ENCODE measurements around the gene PRKG1.
A peak's percentile ranks its signal among the peaks of the same experiment; 100 is the strongest.
"Not testable (repeated sequence)": the region's sequence is repeated elsewhere in the genome, so short reads cannot be mapped to it uniquely, and the experiment has no call there.

The PRKG1 gene

GRCh38 chr10:51273574-51273973 lies 199.3 kb downstream of the PRKG1 start:
- no peaks in the 10 kb centered on the region for H3K4me1 ChIP-seq
- no peak overlapping the region for H3K4me3 ChIP-seq
- H3K27me3 ChIP-seq (ENCODE audit: low read depth): no peaks in the 10 kb centered on the region
- no peak for DNase-seq (ENCODE audit: low spot score in 2 of 2)
- no peaks in the 10 kb centered on the region for H3K9me3 ChIP-seq
- in situ Hi-C loops (cut with MboI; ENCODE audit: low sequenced_read_pairs): no loop called here
- no peaks in the 10 kb centered on the region for H3K36me3 ChIP-seq (replicated peaks)

- H3K27me3 ChIP-seq (ENCODE audit: low read depth); H3K36me3 ChIP-seq (replicated peaks); H3K9me3 ChIP-seq; in situ Hi-C loops (cut with MboI; ENCODE audit: low sequenced_read_pairs); DNase-seq (ENCODE audit: low spot score in 2 of 2); H3K4me1 ChIP-seq; H3K4me3 ChIP-seq: not testable (repeated sequence)
Measured at GRCh38 chr10:51276097-51276496, 201.8 kb downstream of the PRKG1 start.

DNA sequence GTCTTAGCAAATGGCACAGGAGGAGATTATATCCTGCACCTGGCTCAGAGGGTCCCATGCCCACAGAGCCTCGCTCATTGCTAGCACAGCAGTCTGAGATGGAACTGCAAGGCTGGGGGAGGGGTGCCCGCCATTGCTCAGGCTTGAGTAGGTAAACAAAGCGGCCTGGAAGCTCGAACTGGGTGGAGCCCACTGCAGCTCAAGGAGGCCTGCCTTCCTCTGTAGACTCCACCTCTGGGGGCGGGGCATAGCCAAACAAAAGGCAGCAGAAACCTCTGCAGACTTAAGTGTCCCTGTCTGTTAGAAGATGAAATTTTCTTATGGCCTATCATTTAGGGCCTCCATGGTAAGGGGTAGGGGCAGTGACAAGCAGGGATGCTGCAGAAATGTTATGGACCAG lies 207.1 kb downstream of the PRKG1 start:
- H3K36me3 ChIP-seq (replicated peaks); in situ Hi-C loops (cut with MboI; ENCODE audit: low sequenced_read_pairs); H3K27me3 ChIP-seq (ENCODE audit: low read depth); H3K9me3 ChIP-seq; H3K4me3 ChIP-seq; H3K4me1 ChIP-seq: not testable (repeated sequence)
- peak in 1 of 2 experiments; percentile 48 for DNase-seq (ENCODE audit: low spot score in 2 of 2)

DNA sequence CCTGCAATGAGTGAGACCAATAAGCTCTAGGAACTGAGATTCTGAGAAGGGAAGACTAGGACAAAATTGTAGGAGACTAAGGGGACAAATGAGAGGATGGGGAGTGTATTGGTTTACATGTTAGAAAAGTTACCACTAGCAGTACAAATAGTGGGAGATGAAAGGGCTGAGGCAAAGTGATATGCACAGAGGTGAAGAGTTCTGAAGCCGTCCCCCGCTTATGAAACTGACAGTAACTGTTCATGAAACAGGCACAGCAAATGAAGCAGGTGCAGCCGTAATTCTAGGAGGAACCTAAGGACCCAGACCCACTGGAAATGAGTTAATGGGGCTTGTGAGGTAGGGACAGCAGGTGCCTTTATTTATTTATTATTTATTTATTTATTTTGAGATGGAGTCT lies 211.3 kb downstream of the PRKG1 start:
- Histone ChIP-seq H3K27me3 (ENCODE audit: low read depth) (no peaks in the 10 kb centered on the region), H3K9me3 (no peaks in the 10 kb centered on the region), H3K4me1 (no peaks in the 10 kb centered on the region), H3K36me3 (replicated peaks) (no peaks in the 10 kb centered on the region), H3K4me3 (no peak overlapping the region)
- in situ Hi-C loops (cut with MboI; ENCODE audit: low sequenced_read_pairs): no loop called here
- DNase-seq (ENCODE audit: low spot score in 2 of 2): no peak

GRCh38 chr10:51288511-51288910 lies 214.2 kb downstream of the PRKG1 start:
- Histone ChIP-seq H3K4me1 (no peaks in the 10 kb centered on the region), H3K4me3 (no peak overlapping the region), H3K36me3 (replicated peaks) (no peaks in the 10 kb centered on the region), H3K27me3 (ENCODE audit: low read depth) (no peaks in the 10 kb centered on the region), H3K9me3 (no peaks in the 10 kb centered on the region)
- in situ Hi-C loops (cut with MboI; ENCODE audit: low sequenced_read_pairs): no loop called here
- DNase-seq (ENCODE audit: low spot score in 2 of 2): no peak

DNA sequence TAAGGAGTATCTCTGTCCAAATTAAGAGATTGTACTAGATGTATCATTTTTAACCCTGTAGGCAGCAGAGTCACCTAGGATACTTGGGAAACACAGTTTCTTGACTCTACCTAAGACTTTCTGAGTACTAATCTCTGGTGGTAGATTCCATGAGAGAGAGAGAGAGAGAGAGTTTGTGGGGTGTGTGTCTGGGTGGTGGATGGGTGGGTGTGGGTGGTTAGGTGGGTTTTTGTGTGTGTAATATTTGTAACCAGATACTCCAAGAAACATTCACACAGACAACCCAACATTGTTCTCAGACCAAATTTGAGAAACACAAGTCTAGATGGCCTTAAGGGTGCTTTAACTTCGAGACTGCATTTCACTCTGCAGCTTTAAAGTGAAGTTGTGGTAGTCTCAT lies 215.2 kb downstream of the PRKG1 start:
- Histone ChIP-seq H3K4me1 (no peaks in the 10 kb centered on the region), H3K9me3 (no peaks in the 10 kb centered on the region), H3K4me3 (no peak overlapping the region)

DNA sequence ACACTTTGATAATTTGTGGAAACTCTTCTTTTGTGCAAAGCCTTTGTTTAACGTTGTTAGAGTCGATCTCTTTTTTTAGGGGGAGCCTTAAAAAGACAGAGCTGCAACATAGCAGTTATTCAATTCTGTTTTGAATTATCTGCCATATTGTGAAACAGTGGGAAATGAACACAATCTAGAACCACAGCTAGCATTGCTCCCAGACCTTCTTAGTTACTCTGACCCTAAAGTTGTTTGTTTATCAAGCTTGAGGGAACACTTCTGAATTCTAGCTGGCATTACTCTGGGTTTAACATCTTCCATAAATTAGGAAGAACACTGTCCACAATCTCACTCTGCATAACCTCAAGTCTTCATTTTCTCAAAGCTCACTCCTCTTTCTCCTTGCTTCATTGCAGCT lies 217.7 kb downstream of the PRKG1 start:
- H3K27me3 ChIP-seq (ENCODE audit: low read depth): no peaks in the 10 kb centered on the region
- H3K4me1 ChIP-seq: no peaks in the 10 kb centered on the region
- no peaks in the 10 kb centered on the region for H3K9me3 ChIP-seq
- no peak overlapping the region for H3K4me3 ChIP-seq
- H3K36me3 ChIP-seq (replicated peaks): no peaks in the 10 kb centered on the region
- in situ Hi-C loops (cut with MboI; ENCODE audit: low sequenced_read_pairs): no loop called here
- no peak for DNase-seq (ENCODE audit: low spot score in 2 of 2)

More for the DNA sequence above, 215.2 kb downstream of the PRKG1 start:
- DNase-seq (ENCODE audit: low spot score in 2 of 2): no peak
- Histone ChIP-seq H3K27me3 (ENCODE audit: low read depth) (no peaks in the 10 kb centered on the region), H3K36me3 (replicated peaks) (no peaks in the 10 kb centered on the region)
- in situ Hi-C loops (cut with MboI; ENCODE audit: low sequenced_read_pairs): no loop called here

DNA sequence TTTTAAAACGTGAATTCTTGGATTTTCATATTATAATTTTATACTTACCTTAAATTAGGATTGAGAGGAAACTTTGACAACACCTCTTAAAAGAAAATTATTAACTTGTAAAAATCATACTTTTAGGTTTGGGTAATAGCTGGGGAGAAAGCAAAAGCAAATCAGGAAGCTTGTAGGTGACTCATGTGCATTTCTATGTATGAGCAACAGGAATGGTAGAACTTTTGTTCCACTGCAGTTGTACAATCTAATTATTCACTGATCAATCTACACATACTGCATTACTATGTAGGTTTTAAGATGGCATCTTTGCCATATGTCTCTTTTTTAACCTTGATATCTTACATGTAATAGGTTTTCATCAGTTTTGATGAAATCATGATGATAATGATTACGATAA lies 223.2 kb downstream of the PRKG1 start:
- Histone ChIP-seq H3K9me3 (no peaks in the 10 kb centered on the region), H3K27me3 (ENCODE audit: low read depth) (no peaks in the 10 kb centered on the region), H3K4me3 (no peak overlapping the region), H3K4me1 (no peaks in the 10 kb centered on the region), H3K36me3 (replicated peaks) (no peaks in the 10 kb centered on the region)
- DNase-seq (ENCODE audit: low spot score in 2 of 2): no peak
- in situ Hi-C loops (cut with MboI; ENCODE audit: low sequenced_read_pairs): no loop called here

- Histone ChIP-seq H3K4me1 (no peaks in the 10 kb centered on the region), H3K36me3 (replicated peaks) (no peaks in the 10 kb centered on the region), H3K4me3 (no peak overlapping the region), H3K9me3 (no peaks in the 10 kb centered on the region), H3K27me3 (ENCODE audit: low read depth) (no peaks in the 10 kb centered on the region)
- in situ Hi-C loops (cut with MboI; ENCODE audit: low sequenced_read_pairs): no loop called here
- DNase-seq (ENCODE audit: low spot score in 2 of 2): no peak
Measured at GRCh38 chr10:51300617-51301304, 226.5 kb downstream of the PRKG1 start.

GRCh38 chr10:51301644-51302043 lies 227.4 kb downstream of the PRKG1 start:
- no peaks in the 10 kb centered on the region for H3K36me3 ChIP-seq (replicated peaks)
- no peaks in the 10 kb centered on the region for H3K9me3 ChIP-seq
- in situ Hi-C loops (cut with MboI; ENCODE audit: low sequenced_read_pairs): no loop called here
- H3K4me1 ChIP-seq: no peaks in the 10 kb centered on the region
- H3K4me3 ChIP-seq: no peak overlapping the region
- H3K27me3 ChIP-seq (ENCODE audit: low read depth): no peaks in the 10 kb centered on the region
- no peak for DNase-seq (ENCODE audit: low spot score in 2 of 2)

DNA sequence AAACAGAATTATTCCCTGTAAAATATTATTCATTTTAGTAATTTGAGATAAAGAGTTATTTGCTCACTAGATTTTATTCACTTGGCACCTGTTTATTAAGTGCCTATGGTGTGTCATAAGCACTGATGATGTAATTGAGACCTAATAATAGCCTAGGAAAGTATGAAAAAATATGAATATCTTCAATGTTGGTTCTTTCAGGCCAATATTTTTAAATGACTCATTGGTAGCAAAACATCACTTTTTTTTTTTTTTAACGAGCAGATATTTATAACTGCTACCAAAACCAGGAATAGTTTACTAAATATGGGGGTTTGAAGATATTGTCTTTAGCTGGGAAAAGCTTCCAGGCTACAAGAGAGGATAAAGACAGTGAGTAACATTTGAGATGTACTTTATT lies 228.0 kb downstream of the PRKG1 start:
- DNase-seq (ENCODE audit: low spot score in 2 of 2): no peak
- no peaks in the 10 kb centered on the region for H3K9me3 ChIP-seq
- H3K4me3 ChIP-seq: no peak overlapping the region
- H3K27me3 ChIP-seq (ENCODE audit: low read depth): no peaks in the 10 kb centered on the region
- H3K4me1 ChIP-seq: no peaks in the 10 kb centered on the region
- no peaks in the 10 kb centered on the region for H3K36me3 ChIP-seq (replicated peaks)
- in situ Hi-C loops (cut with MboI; ENCODE audit: low sequenced_read_pairs): no loop called here

DNA sequence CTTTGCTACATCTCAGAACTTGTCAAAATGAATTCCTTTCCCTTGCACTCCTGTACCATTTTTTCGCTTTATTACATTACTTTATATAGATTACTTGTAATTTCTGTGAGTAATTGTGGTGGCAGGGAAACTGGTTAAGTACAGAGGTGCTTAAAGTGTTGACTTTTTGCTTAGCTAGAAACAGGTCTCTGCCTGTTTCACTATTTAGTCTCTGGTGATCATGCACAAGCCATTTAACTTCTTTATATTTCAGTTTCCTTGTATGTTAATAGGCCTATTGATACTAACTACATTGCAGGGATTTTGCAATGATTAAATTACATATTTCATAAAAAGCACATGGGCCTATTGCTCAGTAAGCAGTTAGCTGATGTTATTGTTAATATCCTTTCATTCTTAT lies 233.8 kb downstream of the PRKG1 start:
- no peak overlapping the region for H3K4me3 ChIP-seq
- no peaks in the 10 kb centered on the region for H3K36me3 ChIP-seq (replicated peaks)
- H3K9me3 ChIP-seq: no peaks in the 10 kb centered on the region
- no peak for DNase-seq (ENCODE audit: low spot score in 2 of 2)
- in situ Hi-C loops (cut with MboI; ENCODE audit: low sequenced_read_pairs): no loop called here
- H3K4me1 ChIP-seq: no peaks in the 10 kb centered on the region
- H3K27me3 ChIP-seq (ENCODE audit: low read depth): no peaks in the 10 kb centered on the region

GRCh38 chr10:51311228-51311627 lies 236.9 kb downstream of the PRKG1 start:
- Histone ChIP-seq H3K36me3 (replicated peaks) (no peaks in the 10 kb centered on the region), H3K4me3 (no peak overlapping the region), H3K9me3 (no peaks in the 10 kb centered on the region), H3K4me1 (no peaks in the 10 kb centered on the region), H3K27me3 (ENCODE audit: low read depth) (no peaks in the 10 kb centered on the region)
- DNase-seq (ENCODE audit: low spot score in 2 of 2): no peak
- in situ Hi-C loops (cut with MboI; ENCODE audit: low sequenced_read_pairs): no loop called here

GRCh38 chr10:51312817-51313216 lies 238.5 kb downstream of the PRKG1 start:
- Histone ChIP-seq H3K4me1 (no peaks in the 10 kb centered on the region), H3K9me3 (no peaks in the 10 kb centered on the region), H3K4me3 (no peak overlapping the region), H3K36me3 (replicated peaks) (no peaks in the 10 kb centered on the region), H3K27me3 (ENCODE audit: low read depth) (no peaks in the 10 kb centered on the region)
- DNase-seq (ENCODE audit: low spot score in 2 of 2): no peak
- in situ Hi-C loops (cut with MboI; ENCODE audit: low sequenced_read_pairs): no loop called here

DNA sequence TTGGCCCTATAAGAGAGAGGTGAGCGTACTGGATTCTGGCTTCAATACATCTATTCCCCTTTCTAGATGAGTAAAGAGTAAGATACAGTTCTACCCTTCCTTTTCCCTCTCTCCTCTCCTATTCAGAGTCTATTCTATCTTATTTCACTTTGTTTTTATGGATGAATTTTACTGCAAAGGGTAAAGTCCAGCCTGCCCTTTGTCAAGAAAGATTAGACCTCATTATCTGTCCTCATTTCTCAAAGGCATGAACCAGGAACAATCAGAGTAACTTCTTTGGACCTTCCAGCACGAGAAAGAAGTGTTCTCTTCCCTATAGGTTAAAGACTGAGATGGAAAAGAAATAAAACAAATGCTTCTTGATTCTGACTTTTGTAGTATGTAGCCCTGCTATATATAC lies 239.0 kb downstream of the PRKG1 start:
- Histone ChIP-seq H3K4me1 (no peaks in the 10 kb centered on the region), H3K27me3 (ENCODE audit: low read depth) (no peaks in the 10 kb centered on the region), H3K9me3 (no peaks in the 10 kb centered on the region), H3K36me3 (replicated peaks) (no peaks in the 10 kb centered on the region), H3K4me3 (no peak overlapping the region)
- in situ Hi-C loops (cut with MboI; ENCODE audit: low sequenced_read_pairs): no loop called here
- DNase-seq (ENCODE audit: low spot score in 2 of 2): no peak

All from HAP-1 (cell line).